Suprapubic skin (tissue), 4 donors: Measurements from ENCODE around the gene SLC18A2. TPM values are rescaled to one million over a fixed set of nuclear protein-coding genes. Genes with fewer than 3 reads are reported as not detected.
A peak's percentile ranks its signal among the peaks of the same experiment; 100 is the strongest.

Experiments used
- DNase-seq, 2 donors: peaks; one replicate each; pipeline ENCODE4 v3.0.0-alpha.2; 2019; ENCODE audit warnings: low spot score in 2 of 2
- H3K27ac ChIP-seq: fragments of 200-600 bp; sonication (generic); one replicate; pipeline ENCODE4 v1.5.1; 2019
- H3K27me3 ChIP-seq: fragments of 200-600 bp; sonication (generic); one replicate; pipeline ENCODE4 v1.5.1; 2019
- H3K36me3 ChIP-seq: fragments of 200-600 bp; sonication (generic); one replicate; pipeline ENCODE4 v1.5.1; 2019
- H3K4me1 ChIP-seq: fragments of 200-600 bp; sonication (generic); one replicate; pipeline ENCODE4 v1.5.1; 2019
- H3K4me3 ChIP-seq: fragments of 200-600 bp; sonication (generic); one replicate; pipeline ENCODE4 v1.5.1; 2019; ENCODE audit warnings: mild to moderate bottlenecking
- H3K9me3 ChIP-seq: fragments of 200-600 bp; sonication (generic); one replicate; pipeline ENCODE4 v1.5.1; 2019
- EP300 ChIP-seq: sonication (generic); formaldehyde crosslinking; IDR thresholded peaks from one replicate; pipeline ENCODE4 v1.6.1; 2017; ENCODE audit warnings: antibody characterized with exemption
- POLR2A ChIP-seq, 2 donors: fragments of 450-650 bp; IDR thresholded peaks; one replicate each; pipeline ENCODE4 v1.6.1; 2017; ENCODE audit warnings: antibody characterized with exemption in 2 of 2, mild to moderate bottlenecking in 2 of 2, moderate library complexity in 2 of 2
- POLR2AphosphoS5 ChIP-seq, 3 donors: sonication (generic); formaldehyde crosslinking; IDR thresholded peaks; one replicate each; pipeline ENCODE4 v1.6.1; 2017; ENCODE audit warnings: antibody characterized with exemption in 3 of 3
- WGBS: methylation state at CpG from one replicate; pipeline ENCODE4 v1.1.5; 2018; 5-methylcytosine and 5-hydroxymethylcytosine counted together
- total RNA-seq, 4 donors: library from RNA; depleted of rRNA; stranded (reverse); fragments of >200 nt; gene quantifications; one replicate each; pipeline ENCODE4 v1.1.0, GENCODE V29; 2016
- TF ChIP-seq, protein P1 (sequence below), 2 donors: fragments of 200-600 bp in 1 of 2; fragments of 450-650 bp in 1 of 2; sonication (generic) in 1 of 2; IDR thresholded peaks; one replicate each; pipeline ENCODE4 v1.5.1; 2016 to 2019; ENCODE audit warnings: antibody characterized with exemption in 2 of 2, mild to moderate bottlenecking in 1 of 2, moderate library complexity in 1 of 2

The SLC18A2 gene
- total RNA-seq, 4 donors from 2014 or later: 2.7 to 10.5 (median 5.4) TPM

DNA sequence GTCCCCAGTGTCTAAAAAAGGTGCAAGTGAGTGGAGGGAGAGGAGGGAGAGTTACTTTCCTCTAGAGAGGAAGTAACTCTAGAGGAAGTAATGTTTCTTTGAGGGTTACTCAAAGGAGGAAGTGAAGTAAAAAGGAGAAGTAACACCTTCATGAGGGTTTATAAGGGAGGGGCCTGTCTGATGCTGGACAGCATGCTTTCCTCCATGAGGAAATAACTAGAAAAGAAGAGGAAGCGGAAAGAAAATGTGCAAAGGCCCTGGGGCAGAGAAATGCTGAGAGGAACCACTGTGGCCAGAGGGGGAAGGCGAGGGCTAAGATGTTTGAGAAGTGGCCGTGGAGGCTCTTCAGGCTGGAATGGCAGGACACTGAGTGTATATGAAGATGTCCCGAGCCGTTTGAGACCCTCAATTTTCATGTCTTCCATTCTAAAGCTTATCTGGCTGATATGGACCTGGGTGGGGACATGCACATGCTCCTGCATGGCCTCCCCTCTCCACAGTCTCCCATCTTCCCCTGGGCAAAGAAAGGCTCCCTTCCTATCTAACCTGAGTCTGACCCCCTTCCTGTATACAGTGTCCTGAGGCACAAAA lies 3.4 kb upstream of the SLC18A2 start:
- Histone ChIP-seq H3K9me3 (no peaks in the 10 kb centered on the region), H3K36me3 (no peaks in the 10 kb centered on the region), H3K4me1 (peaks cover 12% of the 10 kb centered on the region), H3K27ac (no peak overlapping the region), H3K27me3 (peaks cover 47% of the 10 kb centered on the region), H3K4me3 (no peak overlapping the region)
- 89% methylated on average over 5 of the region's 5 CpGs for WGBS
- DNase-seq: no peak
- TF ChIP-seq POLR2A (IDR thresholded peaks at IDR 0.05): no peak
- TF ChIP-seq POLR2AphosphoS5 (IDR thresholded peaks at IDR 0.05): no peak
- no peak for TF ChIP-seq EP300
- TF ChIP-seq, protein P1, sequence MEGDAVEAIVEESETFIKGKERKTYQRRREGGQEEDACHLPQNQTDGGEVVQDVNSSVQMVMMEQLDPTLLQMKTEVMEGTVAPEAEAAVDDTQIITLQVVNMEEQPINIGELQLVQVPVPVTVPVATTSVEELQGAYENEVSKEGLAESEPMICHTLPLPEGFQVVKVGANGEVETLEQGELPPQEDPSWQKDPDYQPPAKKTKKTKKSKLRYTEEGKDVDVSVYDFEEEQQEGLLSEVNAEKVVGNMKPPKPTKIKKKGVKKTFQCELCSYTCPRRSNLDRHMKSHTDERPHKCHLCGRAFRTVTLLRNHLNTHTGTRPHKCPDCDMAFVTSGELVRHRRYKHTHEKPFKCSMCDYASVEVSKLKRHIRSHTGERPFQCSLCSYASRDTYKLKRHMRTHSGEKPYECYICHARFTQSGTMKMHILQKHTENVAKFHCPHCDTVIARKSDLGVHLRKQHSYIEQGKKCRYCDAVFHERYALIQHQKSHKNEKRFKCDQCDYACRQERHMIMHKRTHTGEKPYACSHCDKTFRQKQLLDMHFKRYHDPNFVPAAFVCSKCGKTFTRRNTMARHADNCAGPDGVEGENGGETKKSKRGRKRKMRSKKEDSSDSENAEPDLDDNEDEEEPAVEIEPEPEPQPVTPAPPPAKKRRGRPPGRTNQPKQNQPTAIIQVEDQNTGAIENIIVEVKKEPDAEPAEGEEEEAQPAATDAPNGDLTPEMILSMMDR (IDR thresholded peaks at IDR 0.05): no peak

DNA sequence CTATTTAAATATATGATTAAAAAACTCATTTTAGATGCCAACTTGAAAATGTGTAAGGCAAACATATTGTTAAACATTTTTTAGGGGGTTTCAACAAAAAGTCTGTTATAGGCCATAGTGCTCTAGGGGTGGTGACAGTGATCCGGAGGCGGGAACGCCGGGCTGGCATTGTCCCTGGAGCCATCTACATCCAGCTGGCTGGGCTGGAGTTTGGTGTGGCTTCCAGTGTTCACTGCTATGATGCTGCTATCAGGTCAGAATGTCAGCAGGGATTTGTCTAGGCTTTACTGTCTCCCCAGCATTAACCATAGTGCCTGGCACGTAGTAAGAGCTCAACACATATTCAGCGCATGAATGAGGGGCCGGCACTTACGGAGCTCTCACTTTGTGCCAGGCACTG lies 1.9 kb upstream of the SLC18A2 start:
- no peaks in the 10 kb centered on the region for H3K9me3 ChIP-seq
- TF ChIP-seq POLR2AphosphoS5 (IDR thresholded peaks at IDR 0.05) (no peak), EP300 (no peak), POLR2A (IDR thresholded peaks at IDR 0.05) (no peak)
- TF ChIP-seq, protein P1 (IDR thresholded peaks at IDR 0.05): no peak
- no peak for DNase-seq
- no peaks in the 10 kb centered on the region for H3K36me3 ChIP-seq
- H3K27ac ChIP-seq: no peak overlapping the region
- no peak overlapping the region for H3K4me3 ChIP-seq
- 84% methylated on average over 8 of the region's 8 CpGs for WGBS
- peaks cover 12% of the 10 kb centered on the region for H3K4me1 ChIP-seq
- H3K27me3 ChIP-seq: peaks cover 61% of the 10 kb centered on the region

DNA sequence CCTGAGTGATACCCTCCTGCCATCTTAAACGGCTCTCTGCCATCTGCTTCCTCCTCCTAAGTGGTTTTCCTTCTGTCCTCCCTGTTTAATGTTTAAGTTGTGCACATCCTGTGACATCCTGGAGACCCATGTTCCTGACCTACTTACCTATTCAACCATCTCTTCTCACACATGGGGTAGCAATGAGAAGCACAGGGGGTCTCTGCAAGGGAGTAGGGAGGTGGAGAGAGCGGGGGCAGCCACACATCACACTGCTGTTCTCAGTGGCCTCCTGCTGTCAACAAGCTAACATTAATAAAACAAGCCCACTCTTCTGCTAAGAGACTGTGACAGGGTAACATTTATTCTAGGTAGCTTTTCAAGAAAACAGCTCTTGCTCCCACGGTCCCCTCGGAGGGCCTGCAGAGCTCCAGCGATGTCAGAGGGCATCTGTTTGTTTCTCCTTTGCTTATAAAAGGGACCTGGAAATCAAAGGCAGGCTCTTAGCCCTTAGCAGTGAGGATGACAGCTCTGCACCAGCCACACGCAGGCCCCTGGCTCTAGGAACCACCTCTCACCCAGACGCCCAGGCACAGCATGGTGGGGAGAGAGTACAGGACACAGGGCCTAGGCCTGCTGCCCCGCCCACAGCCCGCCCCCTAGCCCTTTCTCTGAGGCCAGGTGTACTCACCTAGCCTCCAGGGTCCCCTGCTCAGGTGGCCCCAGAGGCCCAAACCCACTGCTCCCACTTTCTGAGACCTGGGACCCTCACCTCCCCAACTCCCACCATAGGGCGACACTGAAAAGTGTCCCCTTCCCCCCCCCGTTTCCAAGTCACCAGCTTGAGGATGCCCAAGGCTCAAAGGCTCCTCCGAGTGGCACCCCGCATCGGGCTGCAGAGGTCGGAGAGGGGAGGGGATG lies 943 bp upstream of the SLC18A2 start:
- H3K9me3 ChIP-seq: no peaks in the 10 kb centered on the region
- TF ChIP-seq POLR2AphosphoS5 (IDR thresholded peaks at IDR 0.05) (no peak), EP300 (no peak), POLR2A (IDR thresholded peaks at IDR 0.05) (no peak)
- TF ChIP-seq, protein P1 (IDR thresholded peaks at IDR 0.05): no peak
- no peak for DNase-seq
- peaks cover 12% of the 10 kb centered on the region for H3K4me1 ChIP-seq
- peak overlapping the region; percentile 36 for H3K4me3 ChIP-seq
- H3K36me3 ChIP-seq: no peaks in the 10 kb centered on the region
- peaks cover 69% of the 10 kb centered on the region for H3K27me3 ChIP-seq
- WGBS: 64% methylated on average over 10 of the region's 15 CpGs
- H3K27ac ChIP-seq: no peak overlapping the region

DNA sequence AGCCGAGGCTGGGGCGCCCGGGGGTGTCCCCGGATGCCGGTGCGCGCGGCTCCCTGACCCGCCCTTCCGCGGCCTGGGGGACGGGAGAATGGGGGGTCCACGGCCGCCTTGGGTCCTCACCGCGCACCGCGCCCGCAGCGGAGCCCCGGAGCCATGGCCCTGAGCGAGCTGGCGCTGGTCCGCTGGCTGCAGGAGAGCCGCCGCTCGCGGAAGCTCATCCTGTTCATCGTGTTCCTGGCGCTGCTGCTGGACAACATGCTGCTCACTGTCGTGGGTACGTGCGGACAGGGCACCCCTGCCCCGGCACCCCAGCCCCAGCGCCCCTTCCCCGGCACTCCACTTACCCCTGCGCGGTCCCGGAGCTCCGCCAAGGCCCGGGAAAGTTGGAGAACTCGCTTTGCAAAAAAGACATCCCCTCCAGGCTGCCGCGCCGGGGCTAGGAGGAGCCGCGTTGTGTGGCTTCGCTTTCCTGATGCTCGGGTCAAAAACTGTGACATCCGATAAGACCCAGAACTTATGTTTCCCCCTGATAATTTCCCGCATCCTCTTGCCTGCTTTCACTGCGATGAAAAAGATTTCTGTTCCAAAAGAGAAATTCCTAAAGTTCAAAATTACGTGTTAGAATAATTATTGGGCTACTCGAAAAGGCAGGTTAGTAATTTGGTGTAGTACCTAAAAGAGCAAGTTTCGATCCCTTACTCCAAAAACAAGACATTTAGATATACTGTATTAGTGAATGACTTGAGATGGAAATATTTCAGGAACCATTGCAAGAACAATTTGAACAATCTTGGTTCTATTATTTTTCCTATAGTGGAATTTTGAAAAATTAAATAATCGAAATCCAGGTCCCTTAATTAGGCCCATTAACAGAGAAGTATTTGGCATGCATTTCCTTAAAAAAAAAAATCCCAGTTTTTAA lies 888 bp downstream of the SLC18A2 start:
- TF ChIP-seq, protein P1 (IDR thresholded peaks at IDR 0.05): no peak
- no peak for TF ChIP-seq POLR2AphosphoS5 (IDR thresholded peaks at IDR 0.05)
- TF ChIP-seq EP300: no peak
- no peak for TF ChIP-seq POLR2A (IDR thresholded peaks at IDR 0.05)
- no peak for DNase-seq
- Histone ChIP-seq H3K36me3 (no peaks in the 10 kb centered on the region), H3K9me3 (no peaks in the 10 kb centered on the region), H3K4me1 (peaks cover 12% of the 10 kb centered on the region), H3K4me3 (peak overlapping the region; percentile 36), H3K27me3 (peaks cover 71% of the 10 kb centered on the region), H3K27ac (no peak overlapping the region)
- 12% methylated on average over 22 of the region's 56 CpGs for WGBS
